GM04503 (cell line): ENCODE data around the gene SLC35B1.

Source experiments
- DNase-seq: peaks from one replicate; pipeline ENCODE4 v3.0.0-alpha.2; 2012; ENCODE audit warnings: low read depth

SLC35B1 gene, protein sequence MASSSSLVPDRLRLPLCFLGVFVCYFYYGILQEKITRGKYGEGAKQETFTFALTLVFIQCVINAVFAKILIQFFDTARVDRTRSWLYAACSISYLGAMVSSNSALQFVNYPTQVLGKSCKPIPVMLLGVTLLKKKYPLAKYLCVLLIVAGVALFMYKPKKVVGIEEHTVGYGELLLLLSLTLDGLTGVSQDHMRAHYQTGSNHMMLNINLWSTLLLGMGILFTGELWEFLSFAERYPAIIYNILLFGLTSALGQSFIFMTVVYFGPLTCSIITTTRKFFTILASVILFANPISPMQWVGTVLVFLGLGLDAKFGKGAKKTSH

GRCh38 chr17:49707608-49708514 lies at the start of gene SLC35B1:
TSS of gene SLC35B1 (minus strand) at chr17:49707964. CDS start at chr17:49707833, 131 bp downstream.
- DNase-seq, result peak; percentile 92

DNA sequence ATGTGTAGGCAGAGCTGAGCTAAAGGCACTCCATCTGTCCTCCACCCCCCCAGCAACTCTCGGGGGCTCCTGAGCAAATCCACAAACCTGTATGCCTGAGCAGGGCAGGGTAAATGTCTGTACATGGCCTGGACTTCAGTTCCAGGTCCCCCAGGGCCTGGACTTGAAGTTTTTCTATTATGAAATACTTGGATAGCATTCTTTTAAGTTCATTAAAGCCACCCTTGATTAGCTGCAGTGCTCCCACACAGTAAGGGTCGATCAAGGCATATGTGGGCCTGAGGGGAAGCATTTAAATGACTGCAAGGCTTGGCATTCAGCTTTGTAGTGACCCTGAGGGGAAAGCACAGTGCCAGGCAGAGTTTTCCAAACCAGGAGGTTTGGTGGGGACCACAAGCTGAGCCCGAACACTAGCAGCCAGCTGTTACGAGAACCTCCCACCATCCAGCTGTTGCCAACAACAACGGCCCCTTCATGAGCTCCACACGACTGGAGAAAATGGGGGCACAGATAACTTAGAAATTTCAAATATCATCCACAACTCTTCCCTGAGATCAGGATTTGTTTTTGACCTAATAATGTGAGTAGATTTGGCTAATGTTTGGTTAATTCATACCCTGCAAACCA lies 49.5 kb upstream of the SLC35B1 start:
- no peak for DNase-seq

DNA sequence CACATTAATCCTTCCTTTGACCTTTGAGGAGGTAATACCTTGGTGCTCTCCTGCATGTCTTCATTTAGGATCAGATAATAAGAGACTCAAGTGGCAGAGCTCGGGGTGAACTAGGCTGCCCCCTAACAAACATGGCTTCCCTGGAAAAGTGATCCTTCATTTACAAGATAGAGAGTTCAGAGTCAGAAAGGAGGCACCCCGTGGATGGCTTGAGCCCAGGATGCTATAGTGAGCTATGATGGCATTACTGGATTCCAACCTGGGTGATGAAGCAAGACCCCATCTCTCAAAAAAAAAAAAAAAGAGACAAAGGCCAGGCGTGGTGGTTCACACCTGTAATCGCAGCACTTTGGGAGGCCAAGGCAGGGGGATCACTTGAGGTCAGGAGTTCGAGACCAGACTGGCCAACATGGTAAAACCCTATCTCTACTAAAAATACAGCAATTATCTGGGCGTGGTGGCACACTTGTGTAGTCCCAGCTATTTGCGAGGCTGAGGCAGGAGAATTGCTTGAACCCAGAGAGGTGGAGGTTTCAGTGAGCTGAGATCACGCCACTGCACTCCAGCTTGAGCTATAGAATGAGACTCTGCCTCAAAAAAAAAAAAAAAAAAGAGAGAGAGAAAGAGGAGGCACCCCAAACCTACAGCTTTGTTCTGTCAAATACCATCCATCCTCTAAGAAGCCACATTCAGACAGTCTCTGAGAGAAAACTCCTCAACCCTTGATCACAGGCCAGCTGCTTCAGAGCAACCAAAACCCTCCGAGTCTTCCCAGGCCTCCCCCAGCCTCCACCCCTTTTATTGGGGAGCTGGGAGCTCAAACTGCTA lies 48.8 kb upstream of the SLC35B1 start:
- no peak for DNase-seq

GRCh38 chr17:49755663-49756283 lies 48.0 kb upstream of the SLC35B1 start:
- DNase-seq, result no peak

- DNase-seq, result no peak
Measured at GRCh38 chr17:49753959-49754391, 46.2 kb upstream of the SLC35B1 start.

DNA sequence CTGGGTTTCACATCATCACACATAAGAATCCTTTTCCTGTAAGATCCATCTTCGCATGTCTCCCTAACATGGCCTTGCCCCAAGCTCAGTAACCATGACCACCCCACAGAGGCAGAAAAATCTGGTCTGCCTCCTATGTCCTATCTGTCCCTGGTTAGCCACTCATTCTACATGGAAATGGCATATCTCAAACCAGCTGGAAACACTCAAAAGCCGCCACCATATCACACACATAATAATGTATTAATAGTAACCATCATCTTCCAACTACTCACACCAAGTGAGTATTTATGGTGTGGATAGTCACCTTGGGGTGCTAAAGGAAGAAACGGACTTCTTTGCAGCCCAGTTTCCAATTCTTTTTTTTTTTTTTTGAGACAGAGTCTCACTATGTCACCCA lies 44.7 kb upstream of the SLC35B1 start:
- DNase-seq, result no peak

DNA sequence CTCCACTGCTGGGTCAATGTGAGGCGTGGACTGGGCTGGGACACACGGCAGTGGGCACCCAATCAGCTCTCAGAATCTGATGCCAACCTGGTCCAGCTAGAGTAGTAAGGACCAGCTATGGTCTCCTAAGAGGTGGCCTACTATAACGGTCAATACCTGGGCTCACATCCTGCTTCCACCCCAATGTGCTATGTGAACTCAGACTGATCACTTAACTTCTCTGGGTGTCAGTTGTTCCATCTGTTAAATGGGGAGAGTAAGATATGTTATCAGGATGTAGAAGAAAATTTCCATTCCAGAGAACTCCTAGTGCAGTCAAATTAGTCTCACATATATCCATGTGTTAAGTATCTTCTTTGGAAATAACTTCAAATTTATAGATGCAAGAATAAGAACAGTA lies 42.0 kb upstream of the SLC35B1 start:
- no peak for DNase-seq

- no peak for DNase-seq
Measured at GRCh38 chr17:49748791-49749190, 41.0 kb upstream of the SLC35B1 start.

- no peak for DNase-seq
Measured at GRCh38 chr17:49748223-49748622, 40.5 kb upstream of the SLC35B1 start.

- DNase-seq, result no peak
Measured at GRCh38 chr17:49747632-49748031, 39.9 kb upstream of the SLC35B1 start.

- DNase-seq, result no peak
Measured at GRCh38 chr17:49746791-49747490, 39.2 kb upstream of the SLC35B1 start.

- no peak for DNase-seq
Measured at GRCh38 chr17:49745175-49746139, 37.7 kb upstream of the SLC35B1 start.

DNA sequence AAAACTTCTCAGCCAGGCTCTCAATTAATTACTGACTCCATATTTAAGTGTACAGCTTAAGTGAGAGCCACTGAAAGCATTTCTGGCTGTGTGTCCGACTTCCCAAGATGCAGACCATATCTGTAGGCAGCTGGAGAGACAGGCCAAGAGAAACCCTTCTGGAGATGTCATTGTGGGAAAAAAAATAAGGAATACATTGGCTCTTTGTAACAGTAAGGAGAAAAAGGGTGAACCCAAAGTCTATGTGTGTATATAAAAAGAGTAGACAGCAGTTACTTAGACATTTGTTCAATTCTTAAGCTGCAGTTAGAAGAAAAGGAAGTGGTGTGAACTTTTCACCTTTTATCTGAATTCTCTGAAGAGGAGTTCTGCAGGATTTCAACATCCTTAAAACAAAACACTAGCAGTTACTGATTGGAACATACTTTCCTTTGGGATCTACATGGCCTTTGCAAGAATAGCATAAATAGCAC lies 34.4 kb upstream of the SLC35B1 start:
- DNase-seq, result no peak

GRCh38 chr17:49741692-49742076 lies 33.9 kb upstream of the SLC35B1 start:
- no peak for DNase-seq

GRCh38 chr17:49741009-49741691 lies 33.4 kb upstream of the SLC35B1 start:
- no peak for DNase-seq

- no peak for DNase-seq
Measured at GRCh38 chr17:49739641-49740271, 32.0 kb upstream of the SLC35B1 start.

DNA sequence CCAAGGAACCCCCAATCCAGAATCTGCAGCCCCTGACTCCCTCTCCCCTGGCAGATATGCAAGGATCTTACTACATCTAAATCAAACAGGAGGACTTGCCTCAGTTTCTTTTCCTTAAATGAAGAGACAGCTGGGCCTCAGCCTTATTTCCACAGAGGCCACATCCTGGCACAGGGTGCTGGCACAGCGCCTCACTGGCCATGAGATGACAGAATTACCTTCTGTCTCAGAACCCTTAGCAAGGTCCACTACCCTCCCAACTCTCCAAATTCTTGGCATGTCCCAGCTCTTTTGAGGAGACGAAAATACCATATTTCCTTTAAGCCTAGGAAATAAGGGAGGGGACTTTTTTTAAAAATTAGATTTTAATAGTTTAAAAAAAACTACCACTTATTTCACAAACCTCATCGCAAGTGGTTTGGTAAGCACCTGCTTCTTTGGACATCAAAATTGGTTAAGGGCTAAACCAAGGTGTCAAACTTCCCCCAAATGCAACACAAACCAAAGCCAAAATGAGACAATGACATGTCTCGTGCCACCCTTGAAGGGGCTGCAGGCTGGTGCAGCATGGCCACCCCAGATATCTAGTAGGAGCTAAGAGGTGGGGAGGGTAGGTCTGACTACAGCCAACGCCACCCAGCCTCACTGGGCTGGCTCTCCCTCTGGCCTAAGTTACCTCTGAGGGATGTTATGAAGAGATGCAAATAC lies 30.8 kb upstream of the SLC35B1 start:
- DNase-seq, result no peak
